K562 (cell line): Measurements from ENCODE around the gene CYB5D1. TPM values are rescaled to one million over a fixed set of nuclear protein-coding genes. Genes with fewer than 3 reads are reported as not detected.

ENCODE experiments used
- BCOR ChIP-seq: fragments of 450-650 bp; IDR thresholded peaks from 2 replicates; pipeline ENCODE4 v1.6.1; 2016
- CBX3 ChIP-seq, 2 experiments: IDR thresholded peaks; 1 replicate in 1 of 2; 2 replicates in 1 of 2; pipeline ENCODE4 v1.6.1; 2012; ENCODE audit warnings: inconsistent platforms in 2 of 2, low read length in 2 of 2, borderline replicate concordance in 1 of 2, control low read depth in 1 of 2
- CTBP1 ChIP-seq: fragments of 450-650 bp; IDR thresholded peaks from 2 replicates; pipeline ENCODE4 v1.6.1; 2016; ENCODE audit warnings: borderline replicate concordance
- EGR1 ChIP-seq: fragments of 450-650 bp; conservative IDR thresholded peaks from 2 replicates; pipeline ENCODE4 v1.6.1; 2017; ENCODE audit warnings: mild to moderate bottlenecking
- GATAD2B ChIP-seq: fragments of 450-650 bp; IDR thresholded peaks from 2 replicates; pipeline ENCODE4 v1.6.1; 2017; ENCODE audit warnings: mild to moderate bottlenecking, borderline replicate concordance
- HMGN3 ChIP-seq: IDR thresholded peaks from 2 replicates; pipeline ENCODE4 v1.6.1; 2011; ENCODE audit warnings: borderline replicate concordance, low read depth, mild to moderate bottlenecking, mixed read lengths, low read length; ENCODE audit not compliant: insufficient read length; ENCODE audit errors: extremely low read depth
- KAT2B ChIP-seq: IDR thresholded peaks from one replicate; pipeline ENCODE4 v1.6.1; 2012; ENCODE audit warnings: low read depth, mild to moderate bottlenecking, control low read depth, inconsistent platforms, low read length, moderate library complexity
- MAX ChIP-seq: sonication (generic); formaldehyde crosslinking; IDR thresholded peaks from 2 replicates; pipeline ENCODE4 v1.9.0; 2022; ENCODE audit warnings: mild to moderate bottlenecking, missing genetic modification reagents
- MNT ChIP-seq, 2 experiments: fragments of 450-650 bp; conservative IDR thresholded peaks; 2 replicates each; pipeline ENCODE4 v1.6.1; 2017; ENCODE audit warnings: mild to moderate bottlenecking in 2 of 2, moderate library complexity in 2 of 2
- NFATC3 ChIP-seq: fragments of 450-650 bp; IDR thresholded peaks from 2 replicates; pipeline ENCODE4 v1.6.1; 2017; ENCODE audit warnings: mild to moderate bottlenecking
- PKNOX1 ChIP-seq: fragments of 450-650 bp; IDR thresholded peaks from 2 replicates; pipeline ENCODE4 v1.6.1; 2016
- POLR2A ChIP-seq: fragments of 450-650 bp; conservative IDR thresholded peaks from 2 replicates; pipeline ENCODE4 v1.6.1; 2016
- RBM15 ChIP-seq: fragments of 200-400 bp; formaldehyde crosslinking; IDR thresholded peaks from 2 replicates; pipeline ENCODE4 v1.6.1; 2018; ENCODE audit warnings: mild to moderate bottlenecking, low read length, moderate library complexity; ENCODE audit not compliant: insufficient read depth
- STAG1 ChIP-seq: sonication (generic); formaldehyde crosslinking; IDR thresholded peaks from 2 replicates; pipeline ENCODE4 v1.5.0; 2020; ENCODE audit warnings: missing genetic modification reagents, borderline replicate concordance
- TBP ChIP-seq: optimal IDR thresholded peaks from 2 replicates; pipeline ENCODE3; 2011; ENCODE audit warnings: low read depth, low read length, improper control_type of control experiment
- ZBTB12 ChIP-seq: fragments of 250-450 bp; sonication (Bioruptor Pico); IDR thresholded peaks from 2 replicates; pipeline ENCODE4 v1.4.0; 2020
- ZNF282 ChIP-seq: sonication (generic); formaldehyde crosslinking; IDR thresholded peaks from 2 replicates; pipeline ENCODE4 v1.8.1; 2023; ENCODE audit warnings: missing genetic modification reagents
- ZNF740 ChIP-seq, 3 experiments: fragments of 200-800 bp in 1 of 3; sonication (Bioruptor generic) in 1 of 3; sonication (generic) in 1 of 3; formaldehyde crosslinking in 1 of 3; IDR thresholded peaks; 2 replicates each; pipeline versions ENCODE4 v1.6.1 to v1.8.0; 2016 to 2022; ENCODE audit warnings: mild to moderate bottlenecking in 2 of 3, missing compliant biosample characterization in 2 of 3, missing genetic modification characterization in 2 of 3, missing genetic modification reagents in 1 of 3
- polyA plus RNA-seq, 8 experiments: library from polyadenylated mRNA; depleted of rRNA in 4 of 8; stranded (reverse) in 5 of 8; unstranded in 3 of 8; fragments of >200 nt; fragmentation: Nextera tagmentation in 2 of 8; fragmentation: Illumina TruSeq in 1 of 8; extraction: Ambion mirVana in 2 of 8; extraction: Trizol in 1 of 8; gene quantifications; 2 replicates each; pipeline versions ENCODE4 v1.2.1 to v1.2.3, GENCODE V29; 2011 to 2014; ENCODE audit warnings: inconsistent platforms in 1 of 8, missing spikeins in 1 of 8
- total RNA-seq, 7 experiments: library from RNA; depleted of rRNA in 6 of 7; stranded (reverse); fragments of >200 nt in 6 of 7; fragmentation: Illumina TruSeq in 2 of 7; extraction: Trizol in 2 of 7; gene quantifications; 2 replicates each; pipeline versions ENCODE4 v1.2.1 to v1.2.3, GENCODE V29; 2011 to 2021; ENCODE audit warnings: low replicate concordance in 1 of 7

The CYB5D1 gene
- total and polyA plus RNA-seq, 9 of the 15 experiments (the other 6 are each of a cell fraction or from before 2014, with no cell fraction given) = 2.4 to 7.9 (median 5.7) TPM

GRCh38 chr17:7885367-7886226, 27.8 kb downstream of the CYB5D1 start (continued):
- TF ChIP-seq MNT (conservative IDR thresholded peaks at IDR 0.05) (peak; percentile 83 to 92), MAX (CRISPR knock-in tag) (peak; percentile 69), STAG1 (CRISPR knock-in tag) (no peak), EGR1 (peak; percentile 53; the same call in 1 of the 2 replicates), CTBP1 (0 out of 2 replicates have a peak, but pooled peaks have one; percentile 24), ZBTB12 (CRISPR knock-in tag) (0 out of 2 replicates have a peak, but pooled peaks have one; percentile 22), RBM15 (no peak), POLR2A (peak; percentile 74), ZNF282 (CRISPR knock-in tag) (no peak), NFATC3 (no peak), TBP (peak; percentile 15), BCOR (no peak), PKNOX1 (peak; percentile 89), CBX3 (IDR thresholded peaks at IDR 0.05; ENCODE audit: borderline replicate concordance in 1 of 2, low read length in 2 of 2) (no peak), GATAD2B (no peak), KAT2B (no peak), HMGN3 (no peak), ZNF740 (CRISPR knock-in tag; IDR thresholded peaks at IDR 0.05) (peak; percentile 87), ZNF740 (tag; IDR thresholded peaks at IDR 0.05) (peak in 1 of 2 experiments; percentile 57; a peak in 2 of 4 replicates)
